Endothelial cell (in vitro differentiated cells): ENCODE measurements around the gene ALDOA. TPM values are rescaled to one million over a fixed set of nuclear protein-coding genes. Genes with fewer than 3 reads are reported as not detected.

Experiments
- DNase-seq: peaks from one replicate; pipeline ENCODE4 v3.0.0; 2021; ENCODE audit warnings: low spot score
- H3K27ac Mint-ChIP-seq: one replicate; pipeline ENCODE4 v1.8.0; 2021; ENCODE audit warnings: mixed read lengths, inconsistent platforms; ENCODE audit not compliant: unreplicated experiment
- H3K27me3 Mint-ChIP-seq: one replicate; pipeline ENCODE4 v1.8.0; 2021; ENCODE audit warnings: mild to moderate bottlenecking, moderate library complexity, mixed read lengths, inconsistent platforms; ENCODE audit not compliant: unreplicated experiment
- H3K36me3 Mint-ChIP-seq: one replicate; pipeline ENCODE4 v1.8.0; 2021; ENCODE audit warnings: mild to moderate bottlenecking, low read depth, mixed read lengths, inconsistent platforms; ENCODE audit not compliant: unreplicated experiment
- H3K4me1 Mint-ChIP-seq: one replicate; pipeline ENCODE4 v1.8.0; 2021; ENCODE audit warnings: mild to moderate bottlenecking, mixed read lengths, inconsistent platforms; ENCODE audit not compliant: unreplicated experiment
- H3K4me3 Mint-ChIP-seq: one replicate; pipeline ENCODE4 v1.8.0; 2021; ENCODE audit warnings: mild to moderate bottlenecking, mixed read lengths, inconsistent platforms; ENCODE audit not compliant: unreplicated experiment
- H3K9me3 Mint-ChIP-seq: one replicate; pipeline ENCODE4 v1.8.0; 2021; ENCODE audit warnings: mixed read lengths, inconsistent platforms; ENCODE audit not compliant: unreplicated experiment
- total RNA-seq: library from RNA; stranded (reverse); fragmentation: NEBNext Ultra II Directional; extraction: Animal tissue kit (Norgen Biotek cat#: 25700); gene quantifications from one replicate; pipeline ENCODE4 v1.2.1, GENCODE V29; 2021; ENCODE audit not compliant: unreplicated experiment
- TF ChIP-seq, protein P1 (sequence below): fragments of 200-600 bp; sonication (generic); IDR thresholded peaks from one replicate; pipeline ENCODE4 v1.5.0; 2021; ENCODE audit warnings: antibody characterized with exemption; ENCODE audit not compliant: unreplicated experiment

Gene ALDOA
- total RNA-seq, 1 donor from 2014 or later: 551 TPM

GRCh38 chr16:30083216-30084055 lies 17.9 kb downstream of the ALDOA start:
- Mint-ChIP-seq H3K4me3 (peak overlapping the region; percentile 66), H3K4me1 (peaks cover 5% of the 10 kb centered on the region), H3K27me3 (peaks cover 21% of the 10 kb centered on the region), H3K27ac (no peak overlapping the region), H3K9me3 (no peaks in the 10 kb centered on the region), H3K36me3 (peaks cover 41% of the 10 kb centered on the region)
- TF ChIP-seq, protein P1, sequence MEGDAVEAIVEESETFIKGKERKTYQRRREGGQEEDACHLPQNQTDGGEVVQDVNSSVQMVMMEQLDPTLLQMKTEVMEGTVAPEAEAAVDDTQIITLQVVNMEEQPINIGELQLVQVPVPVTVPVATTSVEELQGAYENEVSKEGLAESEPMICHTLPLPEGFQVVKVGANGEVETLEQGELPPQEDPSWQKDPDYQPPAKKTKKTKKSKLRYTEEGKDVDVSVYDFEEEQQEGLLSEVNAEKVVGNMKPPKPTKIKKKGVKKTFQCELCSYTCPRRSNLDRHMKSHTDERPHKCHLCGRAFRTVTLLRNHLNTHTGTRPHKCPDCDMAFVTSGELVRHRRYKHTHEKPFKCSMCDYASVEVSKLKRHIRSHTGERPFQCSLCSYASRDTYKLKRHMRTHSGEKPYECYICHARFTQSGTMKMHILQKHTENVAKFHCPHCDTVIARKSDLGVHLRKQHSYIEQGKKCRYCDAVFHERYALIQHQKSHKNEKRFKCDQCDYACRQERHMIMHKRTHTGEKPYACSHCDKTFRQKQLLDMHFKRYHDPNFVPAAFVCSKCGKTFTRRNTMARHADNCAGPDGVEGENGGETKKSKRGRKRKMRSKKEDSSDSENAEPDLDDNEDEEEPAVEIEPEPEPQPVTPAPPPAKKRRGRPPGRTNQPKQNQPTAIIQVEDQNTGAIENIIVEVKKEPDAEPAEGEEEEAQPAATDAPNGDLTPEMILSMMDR: no peak
- DNase-seq: no peak

GRCh38 chr16:30084096-30084815 lies 18.7 kb downstream of the ALDOA start:
- Mint-ChIP-seq H3K4me3 (peak overlapping the region; percentile 70), H3K27ac (peak overlapping the region; percentile 58), H3K4me1 (peaks cover 4% of the 10 kb centered on the region), H3K27me3 (peaks cover 22% of the 10 kb centered on the region), H3K36me3 (peaks cover 39% of the 10 kb centered on the region), H3K9me3 (no peaks in the 10 kb centered on the region)
- no peak for DNase-seq
- TF ChIP-seq, protein P1: no peak

DNA sequence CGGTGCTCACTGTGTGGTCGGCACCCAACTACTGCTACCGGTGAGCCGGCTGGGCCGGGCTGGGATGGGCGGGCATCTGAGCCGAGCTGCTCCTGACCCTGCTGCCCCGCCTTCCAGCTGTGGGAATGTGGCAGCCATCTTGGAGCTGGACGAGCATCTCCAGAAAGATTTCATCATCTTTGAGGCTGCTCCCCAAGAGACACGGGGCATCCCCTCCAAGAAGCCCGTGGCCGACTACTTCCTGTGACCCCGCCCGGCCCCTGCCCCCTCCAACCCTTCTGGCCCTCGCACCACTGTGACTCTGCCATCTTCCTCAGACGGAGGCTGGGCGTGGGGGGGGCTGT lies 19.2 kb downstream of the ALDOA start:
- no peak overlapping the region for H3K27ac Mint-ChIP-seq
- no peak overlapping the region for H3K4me3 Mint-ChIP-seq
- H3K4me1 Mint-ChIP-seq: peaks cover 4% of the 10 kb centered on the region
- TF ChIP-seq, protein P1: no peak
- H3K27me3 Mint-ChIP-seq: peaks cover 18% of the 10 kb centered on the region
- H3K9me3 Mint-ChIP-seq: no peaks in the 10 kb centered on the region
- peaks cover 35% of the 10 kb centered on the region for H3K36me3 Mint-ChIP-seq
- DNase-seq: no peak

DNA sequence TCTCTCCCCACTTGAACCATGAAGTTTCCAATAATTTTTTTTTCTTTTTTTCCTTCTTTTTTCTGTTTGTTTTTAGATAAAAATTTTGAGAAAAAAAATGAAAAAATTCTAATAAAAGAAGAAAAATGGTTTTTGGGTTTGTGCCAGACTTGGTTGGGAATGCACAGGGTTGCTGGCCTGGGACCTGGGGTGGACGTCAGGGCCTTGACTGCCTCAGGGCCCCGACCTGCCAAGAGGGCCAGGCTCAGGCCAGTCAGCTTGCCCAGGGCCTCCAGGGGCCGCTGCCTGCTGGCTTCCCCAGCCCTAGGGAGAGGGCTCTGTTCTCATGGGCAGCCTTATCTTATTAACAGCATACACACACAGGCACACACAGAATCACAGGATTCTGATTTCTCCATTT lies 19.7 kb downstream of the ALDOA start:
- no peak overlapping the region for H3K27ac Mint-ChIP-seq
- TF ChIP-seq, protein P1: no peak
- H3K36me3 Mint-ChIP-seq: peaks cover 33% of the 10 kb centered on the region
- peaks cover 17% of the 10 kb centered on the region for H3K27me3 Mint-ChIP-seq
- H3K4me3 Mint-ChIP-seq: no peak overlapping the region
- no peak for DNase-seq
- no peaks in the 10 kb centered on the region for H3K9me3 Mint-ChIP-seq
- peaks cover 8% of the 10 kb centered on the region for H3K4me1 Mint-ChIP-seq

- H3K4me1 Mint-ChIP-seq: peaks cover 9% of the 10 kb centered on the region
- TF ChIP-seq, protein P1: no peak
- no peak overlapping the region for H3K27ac Mint-ChIP-seq
- no peak for DNase-seq
- H3K27me3 Mint-ChIP-seq: peaks cover 17% of the 10 kb centered on the region
- no peaks in the 10 kb centered on the region for H3K9me3 Mint-ChIP-seq
- H3K4me3 Mint-ChIP-seq: no peak overlapping the region
- H3K36me3 Mint-ChIP-seq: peaks cover 33% of the 10 kb centered on the region
These were observed 20.3 kb downstream of the ALDOA start for GRCh38 chr16:30085820-30086219.
